GM12872 (cell line): ENCODE data around the gene THSD7B.

Experiments
- TF ChIP-seq, protein P1 (sequence below): IDR thresholded peaks from 3 replicates; pipeline ENCODE4 v1.5.1; 2011; ENCODE audit warnings: low read depth, mild to moderate bottlenecking, low read length, moderate library complexity; ENCODE audit not compliant: insufficient read depth

THSD7B gene

DNA sequence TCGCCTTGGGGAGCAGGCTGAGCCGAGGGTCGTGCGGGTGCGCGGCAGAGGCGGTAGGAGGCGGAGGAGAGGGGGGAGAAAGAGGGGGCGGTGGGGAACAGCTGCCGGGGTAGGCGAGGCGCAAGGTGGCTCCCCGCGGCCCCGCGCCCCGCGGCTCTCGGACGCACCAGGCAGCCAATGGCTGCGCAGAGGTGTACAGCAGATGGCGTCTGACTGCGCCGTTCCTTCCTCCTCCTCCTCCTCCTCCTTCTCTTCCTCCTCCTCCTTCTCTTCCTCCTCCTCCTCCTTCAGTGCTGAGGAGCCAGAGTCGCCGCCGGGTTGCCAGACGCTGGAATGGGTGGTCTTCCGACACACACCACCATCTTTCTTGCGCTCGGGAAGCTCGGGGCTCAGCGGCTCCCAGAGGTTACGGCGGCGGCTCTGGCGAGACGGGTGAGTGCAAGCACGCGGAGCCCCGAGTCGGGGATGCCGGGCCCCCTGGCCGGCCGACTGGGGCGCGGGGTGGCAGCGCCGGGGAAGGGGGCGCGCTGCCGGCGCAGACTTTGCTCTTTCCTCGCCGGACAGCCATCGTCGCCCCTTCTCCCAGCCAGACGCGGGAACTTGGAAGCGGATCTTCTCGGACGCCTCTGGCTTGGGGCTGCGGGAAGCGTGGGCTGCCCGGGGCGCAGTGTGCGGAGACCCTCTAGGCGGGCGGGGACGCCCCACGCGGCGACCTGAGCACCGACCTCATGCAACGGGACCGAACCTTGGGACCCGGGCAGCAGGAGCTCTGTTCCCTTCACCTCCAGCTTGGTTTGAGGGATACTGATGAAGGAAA lies at the start of gene THSD7B:
Gene THSD7B (plus strand): TSS at position 290 of the 817 bp plus-strand sequence. CDS start 116,634 bp downstream, outside the sequence.
- TF ChIP-seq, protein P1, sequence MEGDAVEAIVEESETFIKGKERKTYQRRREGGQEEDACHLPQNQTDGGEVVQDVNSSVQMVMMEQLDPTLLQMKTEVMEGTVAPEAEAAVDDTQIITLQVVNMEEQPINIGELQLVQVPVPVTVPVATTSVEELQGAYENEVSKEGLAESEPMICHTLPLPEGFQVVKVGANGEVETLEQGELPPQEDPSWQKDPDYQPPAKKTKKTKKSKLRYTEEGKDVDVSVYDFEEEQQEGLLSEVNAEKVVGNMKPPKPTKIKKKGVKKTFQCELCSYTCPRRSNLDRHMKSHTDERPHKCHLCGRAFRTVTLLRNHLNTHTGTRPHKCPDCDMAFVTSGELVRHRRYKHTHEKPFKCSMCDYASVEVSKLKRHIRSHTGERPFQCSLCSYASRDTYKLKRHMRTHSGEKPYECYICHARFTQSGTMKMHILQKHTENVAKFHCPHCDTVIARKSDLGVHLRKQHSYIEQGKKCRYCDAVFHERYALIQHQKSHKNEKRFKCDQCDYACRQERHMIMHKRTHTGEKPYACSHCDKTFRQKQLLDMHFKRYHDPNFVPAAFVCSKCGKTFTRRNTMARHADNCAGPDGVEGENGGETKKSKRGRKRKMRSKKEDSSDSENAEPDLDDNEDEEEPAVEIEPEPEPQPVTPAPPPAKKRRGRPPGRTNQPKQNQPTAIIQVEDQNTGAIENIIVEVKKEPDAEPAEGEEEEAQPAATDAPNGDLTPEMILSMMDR = no peak

DNA sequence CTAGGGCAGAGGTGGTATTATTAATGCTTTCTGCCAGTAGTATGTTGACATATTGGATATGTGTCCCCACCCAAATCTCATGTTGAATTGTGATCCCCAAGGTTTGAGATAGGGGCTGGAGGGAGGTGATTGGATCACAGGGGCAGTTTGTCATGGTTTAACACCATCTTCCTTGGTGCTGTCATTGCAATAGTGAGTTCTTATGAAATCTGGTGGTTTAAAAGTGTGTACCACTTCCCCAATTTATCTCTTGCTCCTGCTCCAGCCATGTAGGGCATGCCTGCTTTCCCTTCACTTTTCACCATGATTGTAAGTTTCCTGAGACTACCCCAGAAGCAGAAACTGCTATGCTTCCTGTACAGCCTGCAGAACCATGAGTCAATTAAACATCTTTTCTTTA lies 47.1 kb upstream of the THSD7B start:
- TF ChIP-seq, protein P1 = no peak

DNA sequence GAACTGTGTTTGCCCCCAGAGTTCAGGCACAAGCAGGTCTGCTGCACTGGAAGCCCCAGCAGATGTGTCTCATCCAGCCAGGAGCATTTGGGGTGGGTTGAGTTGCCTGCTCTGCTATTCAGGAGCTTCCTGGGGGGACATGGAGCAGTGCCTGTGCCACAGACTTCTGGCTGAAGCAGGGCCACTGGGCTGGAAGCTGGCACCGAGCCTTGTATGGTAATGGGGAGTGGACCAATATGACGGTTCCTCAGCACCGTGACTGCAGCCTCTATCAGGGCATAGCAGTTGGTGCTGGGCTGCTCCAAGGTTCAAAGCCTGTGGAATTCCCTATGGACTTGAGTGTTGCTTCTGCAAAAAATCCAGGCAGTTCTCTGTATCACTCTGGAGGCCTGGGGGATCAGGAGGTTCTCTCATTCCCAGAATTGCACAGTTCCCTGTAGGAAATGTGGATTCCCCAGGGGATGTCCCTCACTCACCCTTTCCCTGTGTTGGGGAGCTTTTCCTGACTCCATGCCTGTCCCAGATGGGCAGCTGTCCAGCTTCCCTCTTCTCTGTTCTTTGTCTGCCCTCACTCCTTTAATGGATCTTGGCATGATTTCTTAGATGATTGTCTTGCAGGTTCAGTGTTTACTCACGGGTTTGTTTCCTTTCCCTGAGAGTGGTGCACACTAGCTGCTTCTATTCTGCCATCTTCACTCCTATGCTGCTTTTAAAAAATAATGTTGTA lies 37.2 kb upstream of the THSD7B start:
- TF ChIP-seq, protein P1 = no peak

GRCh38 chr2:136736236-136736635 lies 29.1 kb upstream of the THSD7B start:
- TF ChIP-seq, protein P1 = no peak

DNA sequence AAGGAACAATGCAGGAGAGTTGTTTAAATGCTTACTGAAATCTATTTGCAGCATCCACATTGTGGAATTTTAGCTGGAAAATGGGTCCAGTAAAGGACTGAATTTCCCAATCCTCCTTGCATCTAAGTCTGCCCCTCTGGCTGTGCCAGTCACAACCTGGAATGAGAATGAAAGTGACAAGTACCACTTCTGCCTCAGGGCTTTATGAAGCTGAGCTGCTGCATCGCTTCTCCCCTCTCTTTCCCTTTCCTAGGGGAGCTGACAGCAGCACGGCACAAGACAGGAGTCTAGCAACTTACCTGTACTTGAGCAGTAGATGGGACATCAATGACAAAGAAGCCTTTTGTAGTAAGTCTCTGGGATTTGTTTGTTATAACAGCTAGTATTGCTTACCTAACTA lies 27.3 kb upstream of the THSD7B start:
- TF ChIP-seq, protein P1 = no peak

DNA sequence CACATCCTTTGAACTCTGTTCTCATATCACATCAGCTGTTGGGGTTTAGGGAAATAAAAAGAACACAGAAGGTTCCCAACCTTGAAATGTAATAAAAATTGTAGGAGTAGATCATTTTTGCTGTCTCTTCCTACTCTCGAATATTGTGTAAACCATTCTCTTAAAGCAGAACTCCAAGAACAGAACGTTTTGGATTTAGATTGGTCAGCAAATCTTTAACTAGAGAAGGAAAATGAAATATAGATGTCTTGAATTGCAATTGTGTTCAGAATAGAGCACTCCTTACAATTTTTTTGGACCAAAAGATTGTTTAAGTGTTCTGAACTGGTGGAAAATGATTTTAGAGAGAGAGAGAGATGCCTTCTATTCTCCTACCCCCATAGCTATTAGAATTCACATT lies 23.9 kb upstream of the THSD7B start:
- TF ChIP-seq, protein P1 = no peak

GRCh38 chr2:136750065-136750464 lies 15.3 kb upstream of the THSD7B start:
- TF ChIP-seq, protein P1 = no peak
